SW 1271 (cell line): ENCODE results near the gene MINPP1.
A peak's percentile ranks its signal among the peaks of the same experiment; 100 is the strongest.
"Not testable (repeated sequence)": the region's sequence is repeated elsewhere in the genome, so short reads cannot be mapped to it uniquely, and the experiment has no call there.

Experiments
- DNase-seq, 2 experiments: peaks; one replicate each; lab custom pipeline; 2025; lab: John Stamatoyannopoulos, UW

The MINPP1 gene

GRCh38 chr10:87575851-87576250 is 71.2 kb downstream of the MINPP1 start:
- no peak for DNase-seq

- DNase-seq = no peak
Observed at GRCh38 chr10:87578160-87578841, 73.6 kb downstream of the MINPP1 start.

GRCh38 chr10:87578842-87579401 is 74.2 kb downstream of the MINPP1 start:
- DNase-seq = no peak

- no peak for DNase-seq
Observed at GRCh38 chr10:87579563-87579962, 74.9 kb downstream of the MINPP1 start.

- DNase-seq = no peak
Observed at GRCh38 chr10:87580016-87580415, 75.3 kb downstream of the MINPP1 start.

GRCh38 chr10:87585565-87586514 is 81.1 kb downstream of the MINPP1 start:
- DNase-seq = peak in 1 of 2 experiments; percentile 14

GRCh38 chr10:87589645-87590051 is 85.0 kb downstream of the MINPP1 start:
- DNase-seq = no peak

- DNase-seq = no peak
Observed at GRCh38 chr10:87590705-87591588, 86.3 kb downstream of the MINPP1 start.

GRCh38 chr10:87591589-87591886 is 86.8 kb downstream of the MINPP1 start:
- no peak for DNase-seq

GRCh38 chr10:87592920-87593319 is 88.2 kb downstream of the MINPP1 start:
- DNase-seq = not testable (repeated sequence)

- DNase-seq = no peak
Observed at GRCh38 chr10:87593702-87594101, 89.0 kb downstream of the MINPP1 start.

GRCh38 chr10:87594181-87594580 is 89.5 kb downstream of the MINPP1 start:
- no peak for DNase-seq

GRCh38 chr10:87594864-87595263 is 90.2 kb downstream of the MINPP1 start:
- DNase-seq = no peak

- no peak for DNase-seq
Observed at GRCh38 chr10:87596351-87596750, 91.7 kb downstream of the MINPP1 start.

GRCh38 chr10:87598700-87599099 is 94.0 kb downstream of the MINPP1 start:
- no peak for DNase-seq

- DNase-seq = no peak
Observed at GRCh38 chr10:87600581-87600980, 95.9 kb downstream of the MINPP1 start.
